ENCODE data around the gene CHD8. TPM values are rescaled to one million over a fixed set of nuclear protein-coding genes. Genes with fewer than 3 reads are reported as not detected.

Gene CHD8
- total RNA-seq, 2 donors from 2014 or later, result 118 to 147 TPM

Other genes with a start within 250 kb of the CHD8 start
- 100 to 1,000 TPM; 834 to 917 TPM for gene HNRNPC, start 186.7 kb downstream of the CHD8 start, total RNA-seq
- gene RPGRIP1, start 176.0 kb downstream of the CHD8 start, total RNA-seq, result under 1 TPM in 1 of 2 donors, not detected in 1; 0.17 TPM
- 100 to 1,000 TPM; 105 to 132 TPM for gene SUPT16H, start 72.1 kb downstream of the CHD8 start, total RNA-seq
- 10 to 100 TPM; 25.9 to 51.2 TPM for gene RAB2B, start 20.8 kb upstream of the CHD8 start, total RNA-seq
- 100 to 1,000 TPM in 1 of 2 donors, 10 to 100 TPM in 1; 92.0 to 105 TPM for gene TOX4, start 21.1 kb upstream of the CHD8 start, total RNA-seq
- 10 to 100 TPM; 66.8 to 91.4 TPM for gene METTL3, start 55.2 kb upstream of the CHD8 start, total RNA-seq
- under 1 TPM; 0.31 to 0.45 TPM for gene SALL2, start 70.2 kb upstream of the CHD8 start, total RNA-seq
- gene OR10G3, start 124.0 kb upstream of the CHD8 start, total RNA-seq, result not detected
- gene OR10G2, start 178.8 kb upstream of the CHD8 start, total RNA-seq, result not detected
- not detected for gene OR4E2, start 197.7 kb upstream of the CHD8 start, total RNA-seq
- not detected for gene OR4E1, start 217.7 kb upstream of the CHD8 start, total RNA-seq